Fibroblast of pulmonary artery (primary cell): ENCODE results near the gene ANTXR1.

Source experiments
- DNase-seq: peaks from one replicate; pipeline ENCODE4 v3.0.0-alpha.2; 2010; ENCODE audit warnings: low read depth
- H3K4me3 ChIP-seq: replicated peaks from 2 replicates; pipeline ENCODE4 v1.5.1; 2011; ENCODE audit warnings: low read depth, mild to moderate bottlenecking, control low read depth, low read length, moderate library complexity
- CTCF ChIP-seq: IDR thresholded peaks from 2 replicates; pipeline ENCODE4 v1.5.1; 2011; ENCODE audit warnings: mild to moderate bottlenecking, control low read depth, low read length, inconsistent platforms; ENCODE audit errors: missing control alignments

ANTXR1 gene

DNA sequence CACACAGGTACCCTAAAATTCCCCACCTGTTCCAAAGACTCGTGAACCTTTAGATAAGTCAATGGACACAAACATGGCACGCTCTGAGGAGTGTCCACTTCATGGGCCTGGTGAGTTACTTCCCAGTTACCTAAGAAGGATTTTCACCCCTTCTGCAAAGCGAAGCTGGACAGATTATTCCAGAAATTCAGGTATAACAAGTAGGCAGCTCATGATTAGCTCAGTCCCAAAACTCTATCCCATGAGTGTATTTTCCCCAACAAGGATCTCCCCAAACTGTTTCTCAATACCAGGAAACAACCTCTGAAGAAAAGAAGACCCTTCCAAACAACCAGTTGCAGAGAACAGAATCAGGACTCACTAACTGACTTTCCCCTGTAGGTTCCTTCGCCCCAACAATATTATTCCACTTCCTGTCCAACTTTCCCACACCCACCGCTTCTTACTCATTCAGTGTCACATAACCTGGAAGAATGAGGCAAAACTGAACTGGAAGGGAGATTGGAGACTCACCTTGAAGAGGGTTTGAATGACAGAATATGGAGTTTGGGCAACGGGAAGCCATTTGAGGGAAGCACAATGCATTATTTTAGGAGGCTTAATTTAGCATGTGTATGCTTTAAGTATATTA, 120.1 kb downstream of the ANTXR1 start:
- DNase-seq = no peak
- TF ChIP-seq CTCF = no peak
- H3K4me3 ChIP-seq = no peak overlapping the region

GRCh38 chr2:69133898-69134297, 120.9 kb downstream of the ANTXR1 start:
- no peak for DNase-seq
- no peak for TF ChIP-seq CTCF
- no peak overlapping the region for H3K4me3 ChIP-seq

DNA sequence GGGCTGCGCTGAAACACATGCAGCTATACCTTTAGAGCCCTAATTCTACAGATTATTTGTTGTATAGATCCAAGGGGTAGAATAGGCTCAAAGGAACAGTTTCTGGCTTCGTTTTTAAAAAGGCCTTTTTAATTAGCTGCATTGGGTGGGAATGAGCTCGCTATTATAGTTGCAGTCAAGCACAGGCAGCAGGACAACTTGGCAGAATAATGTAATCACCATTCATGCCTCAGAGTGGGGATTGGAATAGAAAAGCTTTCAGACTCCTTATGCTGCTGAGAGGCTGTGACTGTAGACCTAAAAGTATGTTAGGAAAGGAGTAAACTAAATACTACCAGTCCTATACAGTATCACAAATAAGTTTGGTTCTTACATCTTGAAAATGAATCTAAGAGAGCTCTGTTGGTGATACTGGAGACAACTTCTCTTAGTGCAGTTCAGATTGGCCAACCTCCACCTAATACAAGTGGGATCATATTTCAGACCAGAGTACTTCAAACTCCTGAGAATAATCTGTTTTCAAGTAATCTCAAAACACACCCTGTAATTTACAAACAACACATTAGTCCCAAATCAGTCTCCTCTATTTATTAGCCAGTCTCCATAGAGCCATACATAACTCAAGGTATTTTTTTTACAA, 121.4 kb downstream of the ANTXR1 start:
- TF ChIP-seq CTCF = no peak

DNA sequence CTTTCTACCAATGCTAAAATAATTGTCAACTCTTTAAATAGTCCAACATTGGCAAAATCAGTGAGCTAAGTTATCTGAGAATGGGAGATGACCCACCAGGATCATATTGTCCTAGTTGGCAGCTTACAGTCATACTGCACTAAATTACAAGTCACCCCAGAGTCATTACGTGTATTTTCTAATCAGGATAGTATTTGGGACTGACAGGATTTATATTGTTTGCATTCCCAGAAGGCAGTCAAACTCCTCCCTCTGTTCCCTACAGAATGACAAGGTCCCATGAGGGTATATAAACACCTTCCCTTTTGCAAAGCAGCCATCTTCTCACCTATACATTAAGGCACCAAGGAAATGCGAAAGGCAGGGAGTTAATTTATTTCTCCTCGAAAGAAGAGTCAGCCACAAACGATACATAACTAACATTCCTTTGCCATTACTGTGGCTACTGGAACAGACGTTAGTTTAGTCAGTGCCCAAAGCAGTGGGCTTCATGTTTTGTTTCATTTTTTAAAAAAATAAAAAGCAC, 125.3 kb downstream of the ANTXR1 start:
- no peak for TF ChIP-seq CTCF
- peak; percentile 84 for DNase-seq
- no peak overlapping the region for H3K4me3 ChIP-seq

More for the DNA sequence above, 121.4 kb downstream of the ANTXR1 start:
- H3K4me3 ChIP-seq = no peak overlapping the region
- no peak for DNase-seq

- TF ChIP-seq CTCF = no peak
- H3K4me3 ChIP-seq = no peak overlapping the region
- peak; percentile 86 for DNase-seq
Measured at GRCh38 chr2:69138793-69139459, 125.9 kb downstream of the ANTXR1 start.

DNA sequence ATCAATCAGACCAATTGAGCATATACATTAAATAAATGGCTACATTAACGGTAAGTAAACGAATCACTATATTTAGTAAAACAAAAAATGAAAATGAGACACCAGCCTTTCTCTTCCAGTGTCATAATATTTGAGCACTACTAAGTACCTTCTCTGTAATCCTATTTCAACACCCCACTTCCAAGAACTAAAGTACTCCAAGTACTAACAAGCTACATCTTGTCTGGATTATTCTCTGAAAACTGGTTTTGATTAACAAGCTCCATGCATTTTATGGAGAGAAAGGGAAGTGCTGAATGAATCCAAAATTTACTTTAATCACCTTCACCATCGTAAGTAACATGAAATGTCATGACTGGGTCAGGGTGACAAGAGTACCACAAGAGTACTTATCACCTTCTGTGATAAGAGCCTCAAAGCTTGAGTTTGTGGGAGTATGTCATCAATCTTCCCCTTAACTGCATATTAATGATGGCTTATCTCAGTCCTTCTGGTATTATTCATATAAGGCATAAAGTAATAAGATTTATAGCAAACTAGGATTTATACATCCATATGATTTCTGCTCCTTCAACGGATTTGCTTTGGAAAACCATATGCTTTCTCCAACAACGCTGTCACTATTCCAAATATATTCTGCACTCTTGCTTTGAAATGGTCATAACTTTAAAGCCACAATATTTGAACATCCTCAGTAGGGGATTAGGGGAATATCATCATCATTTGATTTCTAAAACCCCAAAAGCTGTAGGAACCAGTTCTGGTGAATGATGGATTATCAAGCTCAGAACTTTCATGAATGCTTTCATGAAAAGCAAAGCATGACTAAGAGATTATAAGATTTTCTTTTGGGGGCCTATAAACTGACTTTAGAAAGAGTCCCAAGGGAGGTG, 127.0 kb downstream of the ANTXR1 start:
- DNase-seq = no peak
- TF ChIP-seq CTCF = no peak
- no peak overlapping the region for H3K4me3 ChIP-seq
